ENCODE measurements around the gene POFUT2.

- TF ChIP-seq CTCF (conservative IDR thresholded peaks at IDR 0.05; ENCODE audit: low read length) (no peak), EZH2phosphoT487 (IDR thresholded peaks at IDR 0.05; ENCODE audit: borderline replicate concordance, low read depth, low read length) (no peak)
Measured at GRCh38 chr21:45304476-45304830, 16.8 kb upstream of the POFUT2 start.
